Measurements from ENCODE around the gene SUN1. TPM values are rescaled to one million over a fixed set of nuclear protein-coding genes. Genes with fewer than 3 reads are reported as not detected.
"Not testable (repeated sequence)": the region's sequence is repeated elsewhere in the genome, so short reads cannot be mapped to it uniquely, and the experiment has no call there.

Gene SUN1
- total RNA-seq, 2 experiments from 2014 or later, result 83.4 to 105 TPM

DNA sequence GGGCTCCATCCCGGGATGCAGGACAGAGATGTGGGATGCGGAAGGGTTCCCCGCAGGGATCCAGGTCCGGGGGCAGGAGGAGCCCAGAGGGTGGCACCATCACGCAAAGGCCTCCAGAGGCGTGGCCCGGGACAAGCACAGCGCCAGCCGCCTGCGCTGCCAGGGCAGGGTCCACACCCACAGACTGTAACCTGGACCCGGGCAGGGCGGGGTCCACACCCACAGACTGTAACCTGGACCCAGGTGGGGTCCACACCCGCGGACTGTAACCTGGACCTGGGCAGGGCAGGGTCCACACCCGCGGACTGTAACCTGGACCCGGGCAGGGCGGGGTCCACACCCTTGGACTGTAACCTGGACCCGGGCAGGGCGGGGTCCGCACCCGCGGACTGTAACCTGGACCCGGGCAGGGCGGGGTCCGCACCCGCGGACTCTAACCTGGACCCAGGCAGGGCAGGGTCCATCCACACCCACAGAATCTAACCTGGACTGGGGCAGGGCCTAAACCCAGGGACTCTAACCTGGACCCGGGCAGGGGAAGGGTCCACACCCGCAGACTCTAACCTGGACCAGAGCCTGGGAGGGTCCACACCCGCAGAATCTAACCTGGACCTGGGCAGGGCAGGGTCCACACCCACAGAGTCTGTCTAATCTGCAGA lies 37.5 kb upstream of the SUN1 start:
- Histone ChIP-seq H3K9me3 (ENCODE audit: low read length) (no peaks in the 10 kb centered on the region), H3K4me2 (ENCODE audit: low read length) (no peak overlapping the region), H3K4me1 (ENCODE audit: insufficient read depth, low read length, poor library complexity, severe bottlenecking) (no peaks in the 10 kb centered on the region), H2AFZ (ENCODE audit: low read length) (no peak overlapping the region), H3K79me2 (ENCODE audit: insufficient read depth, low read depth, low read length) (no peaks in the 10 kb centered on the region), H3K36me3 (ENCODE audit: insufficient read depth, low read length) (peaks cover 7% of the 10 kb centered on the region), H3K9me2 (ENCODE audit: insufficient read depth, low read length) (no peaks in the 10 kb centered on the region), H4K20me1 (ENCODE audit: insufficient read depth, low read length) (no peaks in the 10 kb centered on the region), H3K27ac (ENCODE audit: low read depth, low read length, poor library complexity, severe bottlenecking) (no peak overlapping the region), H3K4me3 (ENCODE audit: low read depth, low read length, poor library complexity, severe bottlenecking) (no peak overlapping the region)
- CTCF ChIA-PET (ENCODE audit: unreplicated experiment), result no interaction called here
- no TSS peak for BruUV-seq (replicated peaks)
- TF ChIP-seq CTCF (conservative IDR thresholded peaks at IDR 0.05; ENCODE audit: low read length), result no peak
- no peak for TF ChIP-seq EZH2phosphoT487 (IDR thresholded peaks at IDR 0.05; ENCODE audit: borderline replicate concordance, low read depth, low read length)
- DNase-seq (ENCODE audit: low spot score), result no peak
- intact Hi-C loops (cut with micrococcal nuclease; ENCODE audit: unreplicated experiment), result no loop called here
- POLR2A ChIA-PET, result no interaction called here

- not testable (repeated sequence) for H3K4me2 ChIP-seq (ENCODE audit: low read length)
Observed at GRCh38 chr7:796434-797169, 35.7 kb upstream of the SUN1 start.

DNA sequence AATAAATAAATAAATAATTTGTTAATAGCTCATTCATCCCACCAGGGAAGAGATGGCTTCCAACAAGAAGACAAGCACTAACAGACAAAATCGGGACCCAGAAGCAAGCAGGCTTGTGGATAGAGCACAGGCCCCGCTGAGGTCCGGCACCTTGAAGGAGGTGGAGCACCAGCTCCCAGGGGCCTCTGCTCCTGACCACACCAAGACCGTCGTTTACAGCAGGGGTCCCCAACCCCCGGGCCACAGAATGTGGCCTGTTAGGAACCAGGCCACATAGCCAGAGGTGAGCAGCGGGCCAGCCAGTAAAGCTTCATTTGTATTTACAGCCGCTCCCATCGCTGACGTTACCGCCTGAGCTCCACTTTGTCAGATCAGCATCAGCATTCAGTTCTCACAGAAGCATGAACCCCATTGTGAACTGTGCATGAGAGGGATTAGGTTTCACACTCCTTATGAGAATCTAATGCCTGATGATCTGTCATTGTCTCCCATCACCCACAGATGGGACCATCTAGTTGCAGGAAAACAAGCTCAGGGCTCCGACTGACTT lies 33.3 kb upstream of the SUN1 start:
- no peak for DNase-seq (ENCODE audit: low spot score)
- H3K4me2 ChIP-seq (ENCODE audit: low read length), result no peak overlapping the region
- TF ChIP-seq EZH2phosphoT487 (IDR thresholded peaks at IDR 0.05; ENCODE audit: borderline replicate concordance, low read depth, low read length) (no peak), CTCF (conservative IDR thresholded peaks at IDR 0.05; ENCODE audit: low read length) (no peak)
- no peaks in the 10 kb centered on the region for H3K4me1 ChIP-seq (ENCODE audit: insufficient read depth, low read length, poor library complexity, severe bottlenecking)
- H3K4me3 ChIP-seq (ENCODE audit: low read depth, low read length, poor library complexity, severe bottlenecking), result no peak overlapping the region
- H3K9me2 ChIP-seq (ENCODE audit: insufficient read depth, low read length), result no peaks in the 10 kb centered on the region
- CTCF ChIA-PET (ENCODE audit: unreplicated experiment), result no interaction called here
- no peak overlapping the region for H2AFZ ChIP-seq (ENCODE audit: low read length)
- H3K79me2 ChIP-seq (ENCODE audit: insufficient read depth, low read depth, low read length), result no peaks in the 10 kb centered on the region
- H3K9me3 ChIP-seq (ENCODE audit: low read length), result no peaks in the 10 kb centered on the region
- H3K36me3 ChIP-seq (ENCODE audit: insufficient read depth, low read length), result no peaks in the 10 kb centered on the region; the same call in 1 of the 2 replicates
- no peak overlapping the region for H3K27ac ChIP-seq (ENCODE audit: low read depth, low read length, poor library complexity, severe bottlenecking)
- POLR2A ChIA-PET, result interaction anchor here (0.6 to 1.2 kb wide), 2 partner anchors 9 to 854 kb away, joined by 4 read pairs; no protein-coding TSS in a partner anchor
- H4K20me1 ChIP-seq (ENCODE audit: insufficient read depth, low read length), result no peaks in the 10 kb centered on the region
- no TSS peak for BruUV-seq (replicated peaks)
- intact Hi-C loops (cut with micrococcal nuclease; ENCODE audit: unreplicated experiment), result no loop called here

More at GRCh38 chr7:796434-797169, 35.7 kb upstream of the SUN1 start:
- H3K4me3 ChIP-seq (ENCODE audit: low read depth, low read length, poor library complexity, severe bottlenecking); BruUV-seq (replicated peaks); H3K9me3 ChIP-seq (ENCODE audit: low read length); CTCF ChIA-PET (ENCODE audit: unreplicated experiment); H3K4me1 ChIP-seq (ENCODE audit: insufficient read depth, low read length, poor library complexity, severe bottlenecking); H4K20me1 ChIP-seq (ENCODE audit: insufficient read depth, low read length); H2AFZ ChIP-seq (ENCODE audit: low read length); H3K36me3 ChIP-seq (ENCODE audit: insufficient read depth, low read length); H3K27ac ChIP-seq (ENCODE audit: low read depth, low read length, poor library complexity, severe bottlenecking); H3K79me2 ChIP-seq (ENCODE audit: insufficient read depth, low read depth, low read length); H3K9me2 ChIP-seq (ENCODE audit: insufficient read depth, low read length); DNase-seq (ENCODE audit: low spot score); POLR2A ChIA-PET; intact Hi-C loops (cut with micrococcal nuclease; ENCODE audit: unreplicated experiment): not testable (repeated sequence)
